ENCODE data around the gene TTC39B. TPM values are rescaled to one million over a fixed set of nuclear protein-coding genes. Genes with fewer than 3 reads are reported as not detected.

TTC39B gene
- total and polyA plus RNA-seq, 2 of the 8 experiments (the other 6 are each of a cell fraction or from before 2014, with no cell fraction given) = 1.6 to 10.9 TPM

DNA sequence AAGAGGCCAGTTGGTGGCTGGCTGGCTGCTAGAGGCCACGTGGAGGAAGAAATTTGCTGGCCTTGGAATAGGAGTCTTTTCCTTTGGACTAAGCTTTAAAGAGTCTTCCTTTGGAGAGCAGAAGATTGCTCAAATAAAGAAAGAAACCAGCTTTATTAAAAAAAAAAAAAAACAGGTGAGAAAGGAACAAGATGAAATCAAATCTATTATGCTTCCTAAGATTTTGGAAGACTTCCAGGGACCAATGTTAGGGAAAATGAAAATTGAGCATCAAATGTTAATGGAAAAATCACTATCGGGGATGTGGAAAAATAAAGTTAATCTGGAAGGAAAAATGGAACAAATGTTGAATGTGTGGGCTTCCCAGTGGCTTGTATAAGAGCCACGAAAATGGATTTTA, 153.1 kb downstream of the TTC39B start (continued):
- TF ChIP-seq, protein P1, sequence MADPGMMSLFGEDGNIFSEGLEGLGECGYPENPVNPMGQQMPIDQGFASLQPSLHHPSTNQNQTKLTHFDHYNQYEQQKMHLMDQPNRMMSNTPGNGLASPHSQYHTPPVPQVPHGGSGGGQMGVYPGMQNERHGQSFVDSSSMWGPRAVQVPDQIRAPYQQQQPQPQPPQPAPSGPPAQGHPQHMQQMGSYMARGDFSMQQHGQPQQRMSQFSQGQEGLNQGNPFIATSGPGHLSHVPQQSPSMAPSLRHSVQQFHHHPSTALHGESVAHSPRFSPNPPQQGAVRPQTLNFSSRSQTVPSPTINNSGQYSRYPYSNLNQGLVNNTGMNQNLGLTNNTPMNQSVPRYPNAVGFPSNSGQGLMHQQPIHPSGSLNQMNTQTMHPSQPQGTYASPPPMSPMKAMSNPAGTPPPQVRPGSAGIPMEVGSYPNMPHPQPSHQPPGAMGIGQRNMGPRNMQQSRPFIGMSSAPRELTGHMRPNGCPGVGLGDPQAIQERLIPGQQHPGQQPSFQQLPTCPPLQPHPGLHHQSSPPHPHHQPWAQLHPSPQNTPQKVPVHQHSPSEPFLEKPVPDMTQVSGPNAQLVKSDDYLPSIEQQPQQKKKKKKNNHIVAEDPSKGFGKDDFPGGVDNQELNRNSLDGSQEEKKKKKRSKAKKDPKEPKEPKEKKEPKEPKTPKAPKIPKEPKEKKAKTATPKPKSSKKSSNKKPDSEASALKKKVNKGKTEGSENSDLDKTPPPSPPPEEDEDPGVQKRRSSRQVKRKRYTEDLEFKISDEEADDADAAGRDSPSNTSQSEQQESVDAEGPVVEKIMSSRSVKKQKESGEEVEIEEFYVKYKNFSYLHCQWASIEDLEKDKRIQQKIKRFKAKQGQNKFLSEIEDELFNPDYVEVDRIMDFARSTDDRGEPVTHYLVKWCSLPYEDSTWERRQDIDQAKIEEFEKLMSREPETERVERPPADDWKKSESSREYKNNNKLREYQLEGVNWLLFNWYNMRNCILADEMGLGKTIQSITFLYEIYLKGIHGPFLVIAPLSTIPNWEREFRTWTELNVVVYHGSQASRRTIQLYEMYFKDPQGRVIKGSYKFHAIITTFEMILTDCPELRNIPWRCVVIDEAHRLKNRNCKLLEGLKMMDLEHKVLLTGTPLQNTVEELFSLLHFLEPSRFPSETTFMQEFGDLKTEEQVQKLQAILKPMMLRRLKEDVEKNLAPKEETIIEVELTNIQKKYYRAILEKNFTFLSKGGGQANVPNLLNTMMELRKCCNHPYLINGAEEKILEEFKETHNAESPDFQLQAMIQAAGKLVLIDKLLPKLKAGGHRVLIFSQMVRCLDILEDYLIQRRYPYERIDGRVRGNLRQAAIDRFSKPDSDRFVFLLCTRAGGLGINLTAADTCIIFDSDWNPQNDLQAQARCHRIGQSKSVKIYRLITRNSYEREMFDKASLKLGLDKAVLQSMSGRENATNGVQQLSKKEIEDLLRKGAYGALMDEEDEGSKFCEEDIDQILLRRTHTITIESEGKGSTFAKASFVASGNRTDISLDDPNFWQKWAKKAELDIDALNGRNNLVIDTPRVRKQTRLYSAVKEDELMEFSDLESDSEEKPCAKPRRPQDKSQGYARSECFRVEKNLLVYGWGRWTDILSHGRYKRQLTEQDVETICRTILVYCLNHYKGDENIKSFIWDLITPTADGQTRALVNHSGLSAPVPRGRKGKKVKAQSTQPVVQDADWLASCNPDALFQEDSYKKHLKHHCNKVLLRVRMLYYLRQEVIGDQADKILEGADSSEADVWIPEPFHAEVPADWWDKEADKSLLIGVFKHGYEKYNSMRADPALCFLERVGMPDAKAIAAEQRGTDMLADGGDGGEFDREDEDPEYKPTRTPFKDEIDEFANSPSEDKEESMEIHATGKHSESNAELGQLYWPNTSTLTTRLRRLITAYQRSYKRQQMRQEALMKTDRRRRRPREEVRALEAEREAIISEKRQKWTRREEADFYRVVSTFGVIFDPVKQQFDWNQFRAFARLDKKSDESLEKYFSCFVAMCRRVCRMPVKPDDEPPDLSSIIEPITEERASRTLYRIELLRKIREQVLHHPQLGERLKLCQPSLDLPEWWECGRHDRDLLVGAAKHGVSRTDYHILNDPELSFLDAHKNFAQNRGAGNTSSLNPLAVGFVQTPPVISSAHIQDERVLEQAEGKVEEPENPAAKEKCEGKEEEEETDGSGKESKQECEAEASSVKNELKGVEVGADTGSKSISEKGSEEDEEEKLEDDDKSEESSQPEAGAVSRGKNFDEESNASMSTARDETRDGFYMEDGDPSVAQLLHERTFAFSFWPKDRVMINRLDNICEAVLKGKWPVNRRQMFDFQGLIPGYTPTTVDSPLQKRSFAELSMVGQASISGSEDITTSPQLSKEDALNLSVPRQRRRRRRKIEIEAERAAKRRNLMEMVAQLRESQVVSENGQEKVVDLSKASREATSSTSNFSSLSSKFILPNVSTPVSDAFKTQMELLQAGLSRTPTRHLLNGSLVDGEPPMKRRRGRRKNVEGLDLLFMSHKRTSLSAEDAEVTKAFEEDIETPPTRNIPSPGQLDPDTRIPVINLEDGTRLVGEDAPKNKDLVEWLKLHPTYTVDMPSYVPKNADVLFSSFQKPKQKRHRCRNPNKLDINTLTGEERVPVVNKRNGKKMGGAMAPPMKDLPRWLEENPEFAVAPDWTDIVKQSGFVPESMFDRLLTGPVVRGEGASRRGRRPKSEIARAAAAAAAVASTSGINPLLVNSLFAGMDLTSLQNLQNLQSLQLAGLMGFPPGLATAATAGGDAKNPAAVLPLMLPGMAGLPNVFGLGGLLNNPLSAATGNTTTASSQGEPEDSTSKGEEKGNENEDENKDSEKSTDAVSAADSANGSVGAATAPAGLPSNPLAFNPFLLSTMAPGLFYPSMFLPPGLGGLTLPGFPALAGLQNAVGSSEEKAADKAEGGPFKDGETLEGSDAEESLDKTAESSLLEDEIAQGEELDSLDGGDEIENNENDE (IDR thresholded peaks at IDR 0.05; ENCODE audit: insufficient replicate concordance, low read length) = no peak
- TF ChIP-seq EGR1 (IDR thresholded peaks at IDR 0.05; ENCODE audit: borderline replicate concordance, low read depth, low read length) (no peak), POLR2AphosphoS5 (IDR thresholded peaks at IDR 0.05; ENCODE audit: low read depth, low read length) (no peak), SP4 (IDR thresholded peaks at IDR 0.05; ENCODE audit: low read length) (no peak), JUND (IDR thresholded peaks at IDR 0.05; ENCODE audit: low read length) (no peak), EZH2 (IDR thresholded peaks at IDR 0.05; ENCODE audit: low read depth, low read length, severe bottlenecking) (no peak), KDM5A (IDR thresholded peaks at IDR 0.05; ENCODE audit: low read length) (no peak), TAF1 (IDR thresholded peaks at IDR 0.05; ENCODE audit: low read depth, low read length) (no peak)
- TF ChIP-seq, protein P2, sequence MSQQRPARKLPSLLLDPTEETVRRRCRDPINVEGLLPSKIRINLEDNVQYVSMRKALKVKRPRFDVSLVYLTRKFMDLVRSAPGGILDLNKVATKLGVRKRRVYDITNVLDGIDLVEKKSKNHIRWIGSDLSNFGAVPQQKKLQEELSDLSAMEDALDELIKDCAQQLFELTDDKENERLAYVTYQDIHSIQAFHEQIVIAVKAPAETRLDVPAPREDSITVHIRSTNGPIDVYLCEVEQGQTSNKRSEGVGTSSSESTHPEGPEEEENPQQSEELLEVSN (IDR thresholded peaks at IDR 0.05) = no peak
- TF ChIP-seq, protein P3, sequence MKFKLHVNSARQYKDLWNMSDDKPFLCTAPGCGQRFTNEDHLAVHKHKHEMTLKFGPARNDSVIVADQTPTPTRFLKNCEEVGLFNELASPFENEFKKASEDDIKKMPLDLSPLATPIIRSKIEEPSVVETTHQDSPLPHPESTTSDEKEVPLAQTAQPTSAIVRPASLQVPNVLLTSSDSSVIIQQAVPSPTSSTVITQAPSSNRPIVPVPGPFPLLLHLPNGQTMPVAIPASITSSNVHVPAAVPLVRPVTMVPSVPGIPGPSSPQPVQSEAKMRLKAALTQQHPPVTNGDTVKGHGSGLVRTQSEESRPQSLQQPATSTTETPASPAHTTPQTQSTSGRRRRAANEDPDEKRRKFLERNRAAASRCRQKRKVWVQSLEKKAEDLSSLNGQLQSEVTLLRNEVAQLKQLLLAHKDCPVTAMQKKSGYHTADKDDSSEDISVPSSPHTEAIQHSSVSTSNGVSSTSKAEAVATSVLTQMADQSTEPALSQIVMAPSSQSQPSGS (IDR thresholded peaks at IDR 0.05; ENCODE audit: low read length) = no peak

Measured in H1 (cell line).